Adrenal gland (tissue), 5 donors: ENCODE data around the gene IL1RAPL1.

Experiments used
- POLR2A ChIP-seq, 2 donors: fragments of 450-650 bp; IDR thresholded peaks; one replicate each; pipeline ENCODE4 v1.6.1; 2017; ENCODE audit warnings: antibody characterized with exemption in 2 of 2, mild to moderate bottlenecking in 2 of 2, moderate library complexity in 1 of 2
- TF ChIP-seq, protein P1 (sequence below), 6 experiments: fragments of 450-650 bp in 4 of 6; fragments of 200-600 bp in 2 of 6; sonication (generic) in 1 of 6; IDR thresholded peaks; 1 replicate in 5 of 6; 2 replicates in 1 of 6; pipeline versions ENCODE4 v1.5.1 to v1.8.0; 2016 to 2021; ENCODE audit warnings: antibody characterized with exemption in 6 of 6, mild to moderate bottlenecking in 2 of 6, moderate library complexity in 1 of 6
- donor health status: DM: no; HTN: no; CAD: no.

DNA sequence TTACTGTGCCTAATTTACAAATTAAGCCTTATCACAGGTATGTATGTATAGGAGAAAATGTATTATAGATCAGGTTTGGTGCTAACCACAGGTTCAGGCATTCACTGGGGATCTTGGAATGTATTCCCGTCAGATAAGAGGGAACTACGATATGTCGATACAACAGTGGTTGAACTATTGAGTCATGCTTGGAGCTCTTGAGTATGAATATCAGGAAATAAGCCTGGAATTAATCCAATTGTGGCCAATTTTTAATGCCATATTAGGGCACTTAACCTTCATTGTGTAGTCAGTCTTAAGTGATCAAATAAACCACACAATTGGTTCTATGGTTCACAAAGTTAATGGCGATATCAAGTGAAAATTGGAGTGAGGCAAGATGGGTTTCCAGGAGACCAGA lies 556.5 kb downstream of the IL1RAPL1 start:
- TF ChIP-seq, protein P1, sequence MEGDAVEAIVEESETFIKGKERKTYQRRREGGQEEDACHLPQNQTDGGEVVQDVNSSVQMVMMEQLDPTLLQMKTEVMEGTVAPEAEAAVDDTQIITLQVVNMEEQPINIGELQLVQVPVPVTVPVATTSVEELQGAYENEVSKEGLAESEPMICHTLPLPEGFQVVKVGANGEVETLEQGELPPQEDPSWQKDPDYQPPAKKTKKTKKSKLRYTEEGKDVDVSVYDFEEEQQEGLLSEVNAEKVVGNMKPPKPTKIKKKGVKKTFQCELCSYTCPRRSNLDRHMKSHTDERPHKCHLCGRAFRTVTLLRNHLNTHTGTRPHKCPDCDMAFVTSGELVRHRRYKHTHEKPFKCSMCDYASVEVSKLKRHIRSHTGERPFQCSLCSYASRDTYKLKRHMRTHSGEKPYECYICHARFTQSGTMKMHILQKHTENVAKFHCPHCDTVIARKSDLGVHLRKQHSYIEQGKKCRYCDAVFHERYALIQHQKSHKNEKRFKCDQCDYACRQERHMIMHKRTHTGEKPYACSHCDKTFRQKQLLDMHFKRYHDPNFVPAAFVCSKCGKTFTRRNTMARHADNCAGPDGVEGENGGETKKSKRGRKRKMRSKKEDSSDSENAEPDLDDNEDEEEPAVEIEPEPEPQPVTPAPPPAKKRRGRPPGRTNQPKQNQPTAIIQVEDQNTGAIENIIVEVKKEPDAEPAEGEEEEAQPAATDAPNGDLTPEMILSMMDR (IDR thresholded peaks at IDR 0.05) = no peak
- TF ChIP-seq POLR2A (IDR thresholded peaks at IDR 0.05) = no peak
